OCI-M2 (cell line): Measurements from ENCODE around the gene RNF31.

Experiments
- DNase-seq: peaks from one replicate; lab custom pipeline; 2025; ENCODE audit not compliant: unreplicated experiment; lab: John Stamatoyannopoulos, UW

The RNF31 gene

DNA sequence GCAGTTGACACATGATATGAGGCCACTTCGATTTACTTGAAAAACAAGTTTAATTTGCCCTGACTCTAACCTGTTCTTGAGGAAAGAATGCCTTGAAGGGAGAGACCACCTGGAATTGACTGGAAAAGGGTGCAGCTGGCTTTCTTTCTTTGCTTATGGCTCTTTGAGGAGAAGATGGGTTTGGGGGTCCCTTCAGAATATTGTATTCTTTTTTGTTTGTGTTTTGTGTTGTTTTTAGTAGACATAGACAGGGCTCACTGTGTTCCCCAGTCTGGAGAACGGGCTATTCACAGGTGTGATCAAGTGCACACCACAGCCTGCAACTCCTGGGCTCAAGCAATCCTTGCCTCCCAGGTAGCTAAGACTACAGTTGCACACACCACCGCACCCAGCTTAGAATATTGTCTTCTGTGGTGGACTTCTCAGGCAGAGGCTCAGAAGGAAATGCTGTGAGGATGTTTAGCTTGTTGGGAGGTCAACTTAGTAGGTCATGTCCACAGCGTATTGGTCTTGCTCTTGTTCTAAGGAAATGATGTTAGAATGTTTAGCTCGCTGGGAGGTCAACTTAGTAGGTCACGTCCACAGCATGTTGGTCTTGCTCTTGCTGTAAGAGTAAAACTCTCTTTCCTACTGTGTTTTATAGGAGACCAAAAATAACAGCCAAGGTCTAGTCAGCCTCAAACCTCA is 31.0 kb upstream of the RNF31 start:
- DNase-seq: no peak

DNA sequence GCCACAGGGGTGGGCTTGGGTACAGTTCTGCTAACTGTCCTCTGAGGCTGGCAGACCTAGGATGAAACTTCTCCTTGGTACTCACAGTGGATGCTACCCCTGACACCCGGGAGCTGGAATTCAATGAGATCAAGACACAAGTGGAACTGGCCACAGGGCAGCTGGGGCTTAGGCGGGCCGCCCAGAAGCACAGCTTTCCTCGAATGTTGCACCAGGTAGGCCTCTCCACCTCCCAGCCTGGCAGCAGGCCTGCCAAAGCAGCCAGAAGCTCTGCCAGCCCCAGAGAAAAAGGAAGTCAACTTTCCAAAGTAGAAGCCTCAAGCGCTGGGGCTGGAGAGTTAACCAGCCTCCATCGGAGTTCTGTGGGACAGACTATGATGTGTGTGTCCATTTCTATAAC is 30.1 kb upstream of the RNF31 start:
- no peak for DNase-seq

DNA sequence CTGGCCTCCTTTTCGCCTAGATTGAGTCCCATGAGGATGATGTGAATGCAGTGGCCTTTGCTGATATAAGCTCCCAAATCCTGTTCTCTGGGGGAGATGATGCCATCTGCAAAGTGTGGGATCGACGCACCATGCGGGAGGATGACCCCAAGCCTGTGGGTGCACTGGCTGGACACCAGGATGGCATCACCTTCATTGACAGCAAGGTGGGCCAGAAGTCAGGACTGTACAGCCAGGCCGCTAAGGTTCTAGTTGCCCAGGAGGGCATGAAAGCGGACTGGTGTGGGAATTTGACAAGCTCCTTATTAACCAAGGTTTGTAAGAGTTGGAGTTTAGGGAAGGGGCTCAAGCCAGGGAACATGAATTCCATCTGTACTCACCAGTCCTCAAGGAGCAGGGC is 27.6 kb upstream of the RNF31 start:
- no peak for DNase-seq

DNA sequence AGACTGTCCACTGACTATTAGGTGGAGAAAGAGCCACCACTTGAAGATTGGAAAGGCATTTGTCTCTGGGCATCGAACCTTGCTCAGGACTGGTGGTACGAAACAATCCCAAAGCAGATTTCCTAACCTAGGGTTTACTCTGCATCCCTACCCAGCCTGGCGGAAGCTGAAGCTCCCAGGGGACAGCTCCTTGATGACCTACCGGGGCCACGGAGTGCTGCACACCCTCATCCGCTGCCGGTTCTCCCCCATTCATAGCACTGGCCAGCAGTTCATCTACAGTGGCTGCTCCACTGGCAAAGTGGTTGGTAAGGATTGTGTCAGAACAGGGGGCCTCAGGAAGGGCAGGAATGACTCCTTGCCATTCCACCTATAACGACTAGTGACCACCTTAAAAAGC is 26.1 kb upstream of the RNF31 start:
- no peak for DNase-seq

DNA sequence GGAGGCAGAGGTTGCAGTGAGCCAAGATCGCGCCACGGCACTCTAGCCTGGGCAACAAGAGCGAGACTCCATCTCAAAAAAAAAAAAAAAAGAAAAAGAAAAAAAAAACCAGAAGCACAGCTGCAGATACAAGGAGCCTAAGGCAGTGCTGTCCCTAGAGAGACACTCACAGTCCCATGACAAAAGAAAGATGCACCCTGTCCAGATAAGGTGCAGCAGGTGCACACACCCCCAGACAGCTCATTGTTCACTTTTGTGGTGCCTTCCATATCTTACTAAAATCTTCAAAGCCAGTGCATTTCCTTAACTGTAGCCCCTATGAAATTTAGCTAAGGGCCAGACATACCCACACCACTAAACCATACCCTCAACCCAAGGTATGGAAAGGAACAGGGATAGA is 24.9 kb upstream of the RNF31 start:
- no peak for DNase-seq

DNA sequence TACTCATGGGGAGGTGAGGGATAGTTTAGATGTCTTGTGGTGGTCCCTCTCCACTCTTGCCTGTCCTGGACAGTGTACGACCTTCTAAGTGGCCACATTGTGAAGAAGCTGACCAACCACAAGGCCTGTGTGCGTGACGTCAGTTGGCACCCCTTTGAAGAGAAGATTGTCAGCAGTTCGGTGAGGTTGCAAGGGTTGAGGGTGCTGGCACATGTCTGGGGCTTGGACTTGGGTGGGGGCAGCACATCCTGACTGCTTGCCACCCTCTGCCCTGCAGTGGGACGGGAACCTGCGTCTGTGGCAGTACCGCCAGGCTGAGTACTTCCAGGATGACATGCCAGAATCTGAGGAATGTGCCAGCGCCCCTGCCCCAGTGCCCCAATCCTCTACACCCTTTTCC is 24.4 kb upstream of the RNF31 start:
- no peak for DNase-seq

DNA sequence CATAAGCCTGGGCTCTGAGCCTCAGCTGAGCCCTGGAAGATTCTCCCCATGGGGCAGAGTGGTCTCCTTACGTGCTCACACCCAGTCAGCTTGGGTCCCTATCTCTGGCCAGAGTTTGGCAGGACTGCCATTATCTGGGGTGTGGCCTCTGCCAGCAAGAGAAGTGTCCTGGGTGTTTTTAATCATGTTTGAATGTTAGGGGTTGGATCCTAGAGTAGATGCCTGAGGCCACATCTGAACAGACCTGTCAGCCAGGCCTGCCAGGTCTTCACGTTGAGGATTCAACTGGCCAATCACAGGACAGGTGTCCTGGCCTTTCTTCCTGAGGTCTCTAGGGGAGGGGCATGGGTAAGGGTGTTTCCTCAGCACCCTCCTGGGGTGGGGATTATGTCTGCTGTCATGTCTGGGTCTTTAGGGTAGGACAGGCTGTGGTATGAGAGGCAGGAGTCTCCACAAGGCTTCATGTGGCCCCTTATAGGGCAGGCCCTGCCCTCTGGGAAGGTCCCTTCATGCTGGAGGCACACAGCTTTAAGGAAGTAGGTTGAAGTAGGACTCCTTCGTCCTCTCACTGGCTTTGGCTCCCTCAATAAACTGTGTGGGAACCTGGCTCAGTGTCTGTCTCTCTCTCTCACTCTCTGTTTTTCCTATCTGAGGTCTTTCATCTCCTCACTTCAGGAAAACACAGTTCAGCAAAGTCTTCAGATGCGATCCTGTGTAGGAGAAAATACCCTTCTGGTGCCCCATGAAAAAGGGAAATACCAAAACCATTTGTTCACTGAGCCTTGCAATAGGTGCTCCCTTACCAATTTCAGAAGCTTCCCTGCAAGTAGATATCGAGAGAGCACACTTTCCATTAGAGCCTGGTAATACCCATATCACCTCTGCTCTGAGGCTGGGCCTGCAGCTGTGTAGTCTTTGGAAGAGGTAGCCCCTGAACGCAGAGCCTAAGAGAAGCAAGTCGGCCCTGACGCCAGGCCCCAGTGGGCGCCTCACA is 23.6 kb upstream of the RNF31 start:
- DNase-seq: no peak

DNA sequence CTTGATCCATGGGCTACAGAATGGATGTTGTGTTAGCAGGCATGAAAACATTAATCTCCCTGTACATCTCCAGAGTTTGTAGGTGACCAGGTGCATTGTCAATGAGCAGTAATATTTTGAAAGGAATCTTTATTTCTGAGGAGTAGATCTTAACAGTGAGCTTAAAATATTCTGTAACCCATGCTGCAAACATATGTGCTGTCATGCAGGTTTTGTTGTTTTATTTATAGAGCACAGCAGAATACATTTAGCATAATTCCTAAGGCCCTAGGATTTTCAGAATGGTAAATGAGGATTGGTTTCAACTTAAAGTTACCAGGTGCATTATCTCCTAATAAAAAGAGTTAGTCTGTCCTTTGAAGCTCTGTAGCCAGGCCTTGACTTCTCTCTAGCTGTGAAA is 20.4 kb upstream of the RNF31 start:
- no peak for DNase-seq

DNA sequence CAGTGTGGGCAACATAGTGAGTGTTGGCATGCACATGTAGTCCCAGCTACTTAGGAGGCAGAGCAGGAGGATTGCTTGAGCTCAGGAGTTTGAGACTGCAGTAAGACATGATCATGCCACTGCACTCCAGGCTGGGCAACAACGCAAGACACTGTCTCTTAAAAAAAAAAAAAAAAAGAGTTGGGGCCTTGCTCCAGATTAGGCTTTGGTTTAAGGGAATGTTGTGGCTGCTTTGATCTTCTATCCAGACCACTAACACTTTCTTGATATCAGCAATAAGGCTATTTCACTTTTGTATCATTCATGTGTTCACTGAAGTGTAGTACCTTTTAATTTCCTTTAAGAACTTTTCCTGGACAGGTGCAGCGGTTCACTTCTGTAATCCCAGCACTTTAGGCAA is 19.6 kb upstream of the RNF31 start:
- DNase-seq: no peak

DNA sequence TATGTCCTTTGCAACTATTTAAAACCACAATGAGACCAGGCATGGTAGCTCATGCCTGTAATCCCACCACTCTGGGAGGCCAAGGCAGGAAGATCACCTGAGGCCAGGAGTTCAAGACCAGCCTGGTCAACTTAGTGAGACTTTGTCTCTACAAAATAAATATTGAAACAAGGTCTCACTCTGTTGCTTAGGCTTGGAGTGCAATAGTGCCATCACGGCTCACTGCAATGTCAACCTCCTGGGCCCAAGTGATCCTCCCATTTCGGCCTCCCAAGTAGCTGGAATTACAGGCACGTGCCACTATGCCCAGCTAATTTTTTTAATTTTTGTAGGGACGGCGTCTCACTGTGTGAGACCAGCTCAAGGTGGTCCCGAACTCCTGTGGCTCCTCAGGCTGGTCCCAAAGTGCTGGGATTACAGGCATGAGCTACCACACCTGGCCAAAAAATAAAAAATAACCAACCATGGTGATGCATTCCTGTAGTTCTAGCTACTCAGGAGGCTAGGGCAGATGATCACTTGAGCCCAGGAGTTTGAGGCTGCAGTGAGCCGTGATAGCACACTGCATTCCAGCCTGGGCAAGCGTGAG is 17.8 kb upstream of the RNF31 start:
- no peak for DNase-seq

DNA sequence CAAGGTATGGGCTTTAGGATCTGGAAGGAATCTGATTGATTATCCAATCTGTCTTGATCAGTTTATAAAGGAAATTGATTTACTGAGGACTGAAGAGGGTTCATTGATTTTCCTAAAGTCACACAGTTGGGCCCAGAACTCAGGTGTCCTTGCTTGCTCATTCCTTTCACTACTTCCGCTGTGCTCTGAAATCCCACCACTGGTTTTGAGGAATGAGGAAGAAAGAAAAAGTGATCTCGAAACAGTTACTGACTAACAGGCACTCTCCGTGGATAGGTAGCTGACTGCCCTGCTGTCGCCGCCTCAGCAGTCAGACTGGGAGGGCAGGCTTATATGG is 16.9 kb upstream of the RNF31 start, which contains the start of gene FITM1:
Gene FITM1 (plus strand): TSS at position 280 of the 337 bp plus-strand sequence. CDS start 905 bp downstream, outside the sequence.
- DNase-seq: no peak

DNA sequence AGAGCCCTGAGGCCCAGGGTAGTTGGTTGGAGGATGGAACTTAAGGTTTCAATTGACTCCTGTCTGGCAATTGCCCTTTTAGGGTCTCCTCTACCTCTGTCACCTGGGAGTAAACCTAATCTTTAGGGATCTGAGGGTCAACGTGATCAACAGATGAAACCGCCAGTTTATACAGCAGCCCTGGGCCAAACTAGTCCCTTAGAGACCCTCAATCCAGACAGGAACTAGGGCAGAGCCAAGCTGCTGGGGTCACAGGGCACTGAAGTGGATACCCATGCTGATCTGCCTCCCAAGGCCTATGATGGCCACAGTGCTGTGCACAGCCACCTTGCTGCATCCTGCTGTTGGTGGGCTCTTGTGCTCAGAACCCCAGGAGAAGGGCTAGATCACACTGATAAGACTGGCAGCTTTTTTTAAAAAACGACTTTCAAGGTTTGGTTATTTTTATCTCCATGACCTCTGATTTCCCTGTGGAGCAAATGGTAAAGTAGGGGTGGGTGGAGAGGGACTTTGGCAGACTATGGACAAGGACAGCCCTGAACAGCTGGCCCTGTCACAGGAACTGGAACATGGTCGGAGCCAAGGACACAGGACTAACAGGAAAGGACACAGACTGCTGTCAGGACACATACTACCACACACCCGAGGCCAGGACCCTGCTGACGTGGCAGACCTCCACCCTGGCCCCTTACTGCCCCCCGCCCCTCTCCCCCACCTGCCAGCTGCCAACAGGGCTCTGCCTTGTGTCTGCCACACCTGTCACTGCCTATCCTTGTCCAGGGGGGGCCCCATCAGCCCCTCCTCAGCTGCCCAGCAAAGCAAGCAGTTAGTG is 16.4 kb upstream of the RNF31 start:
- DNase-seq: no peak

DNA sequence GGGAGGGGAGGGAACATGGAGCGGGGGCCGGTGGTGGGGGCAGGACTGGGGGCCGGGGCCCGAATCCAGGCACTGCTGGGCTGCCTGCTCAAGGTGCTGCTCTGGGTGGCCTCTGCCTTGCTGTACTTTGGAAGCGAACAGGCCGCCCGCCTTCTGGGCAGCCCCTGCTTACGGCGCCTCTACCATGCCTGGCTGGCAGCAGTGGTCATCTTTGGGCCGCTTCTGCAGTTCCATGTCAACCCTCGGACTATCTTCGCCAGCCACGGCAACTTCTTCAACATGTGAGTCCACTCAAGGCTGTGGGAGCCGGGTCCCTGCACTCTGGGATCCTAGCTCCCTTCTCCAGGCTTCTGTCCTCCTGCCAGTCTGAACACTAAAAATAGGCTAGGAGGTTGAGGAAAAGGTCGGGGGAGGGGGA is 15.7 kb upstream of the RNF31 start:
- DNase-seq: no peak

DNA sequence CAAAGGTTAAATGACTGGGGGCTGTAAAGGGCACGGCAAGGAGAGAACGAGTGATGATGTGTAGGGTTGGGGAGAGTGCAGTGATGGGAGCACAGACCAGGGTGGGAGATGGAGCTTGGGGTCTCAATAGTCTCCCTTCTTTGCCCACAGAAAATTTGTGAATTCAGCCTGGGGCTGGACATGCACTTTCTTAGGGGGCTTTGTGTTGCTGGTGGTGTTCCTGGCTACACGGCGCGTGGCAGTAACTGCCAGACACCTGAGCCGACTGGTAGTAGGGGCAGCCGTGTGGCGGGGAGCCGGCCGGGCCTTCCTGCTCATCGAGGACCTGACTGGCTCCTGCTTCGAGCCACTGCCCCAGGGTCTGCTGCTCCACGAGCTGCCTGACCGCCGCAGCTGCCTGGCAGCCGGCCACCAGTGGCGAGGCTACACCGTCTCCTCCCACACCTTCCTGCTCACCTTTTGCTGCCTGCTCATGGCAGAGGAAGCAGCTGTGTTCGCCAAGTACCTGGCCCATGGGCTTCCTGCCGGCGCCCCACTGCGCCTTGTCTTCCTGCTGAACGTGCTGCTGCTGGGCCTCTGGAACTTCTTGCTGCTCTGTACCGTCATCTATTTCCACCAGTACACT is 15.1 kb upstream of the RNF31 start:
- DNase-seq: no peak

DNA sequence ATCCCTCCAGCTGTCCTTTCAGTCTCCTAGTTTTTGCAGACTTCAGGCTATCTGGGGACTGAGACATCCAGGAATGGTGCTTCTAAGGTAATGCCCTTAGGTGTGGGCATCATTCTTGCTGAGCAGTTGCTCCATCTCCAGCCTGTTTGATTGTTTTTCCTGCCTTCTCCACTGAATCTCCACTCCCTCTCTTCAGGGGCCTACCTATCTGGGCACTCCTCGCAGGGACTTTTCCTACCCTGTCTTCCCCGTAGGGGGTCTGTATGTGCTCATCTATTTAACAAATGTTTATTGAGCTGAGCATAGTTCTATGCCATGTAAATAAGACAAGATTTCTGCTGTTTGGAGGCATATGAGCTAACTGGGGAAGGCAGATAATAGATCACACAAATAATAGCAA is 14.3 kb upstream of the RNF31 start:
- no peak for DNase-seq

DNA sequence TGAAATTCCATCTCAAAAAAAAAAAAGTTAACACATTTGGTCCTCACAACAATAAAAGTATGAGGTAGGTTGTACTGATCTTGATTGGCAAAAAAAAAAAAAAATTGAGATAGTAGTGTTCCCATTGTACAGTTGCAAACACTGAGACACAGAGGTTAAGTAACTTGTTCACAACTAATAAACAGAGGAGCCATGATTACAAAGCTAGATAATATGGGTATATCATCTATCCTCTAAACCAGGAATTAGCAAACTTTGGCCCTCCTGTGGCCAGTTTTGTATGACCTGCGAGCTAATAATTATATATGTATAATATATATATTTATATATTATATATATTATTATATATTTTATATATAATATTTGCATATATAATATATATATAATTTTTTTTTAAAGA is 13.6 kb upstream of the RNF31 start:
- DNase-seq: no peak

DNA sequence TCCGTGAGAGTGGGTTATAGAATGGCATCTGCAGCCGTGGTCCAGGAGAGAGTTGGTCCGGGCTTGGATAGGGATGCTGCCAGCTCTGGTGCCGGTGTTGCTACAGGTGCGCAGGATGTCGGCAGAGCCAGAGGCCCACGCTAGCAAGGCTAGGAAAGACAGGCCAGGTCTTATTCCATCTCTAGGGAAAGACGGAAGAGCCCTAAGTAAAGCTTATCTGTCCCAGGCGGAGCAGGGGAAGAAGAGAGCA is 11.8 kb upstream of the RNF31 start:
- no peak for DNase-seq

DNA sequence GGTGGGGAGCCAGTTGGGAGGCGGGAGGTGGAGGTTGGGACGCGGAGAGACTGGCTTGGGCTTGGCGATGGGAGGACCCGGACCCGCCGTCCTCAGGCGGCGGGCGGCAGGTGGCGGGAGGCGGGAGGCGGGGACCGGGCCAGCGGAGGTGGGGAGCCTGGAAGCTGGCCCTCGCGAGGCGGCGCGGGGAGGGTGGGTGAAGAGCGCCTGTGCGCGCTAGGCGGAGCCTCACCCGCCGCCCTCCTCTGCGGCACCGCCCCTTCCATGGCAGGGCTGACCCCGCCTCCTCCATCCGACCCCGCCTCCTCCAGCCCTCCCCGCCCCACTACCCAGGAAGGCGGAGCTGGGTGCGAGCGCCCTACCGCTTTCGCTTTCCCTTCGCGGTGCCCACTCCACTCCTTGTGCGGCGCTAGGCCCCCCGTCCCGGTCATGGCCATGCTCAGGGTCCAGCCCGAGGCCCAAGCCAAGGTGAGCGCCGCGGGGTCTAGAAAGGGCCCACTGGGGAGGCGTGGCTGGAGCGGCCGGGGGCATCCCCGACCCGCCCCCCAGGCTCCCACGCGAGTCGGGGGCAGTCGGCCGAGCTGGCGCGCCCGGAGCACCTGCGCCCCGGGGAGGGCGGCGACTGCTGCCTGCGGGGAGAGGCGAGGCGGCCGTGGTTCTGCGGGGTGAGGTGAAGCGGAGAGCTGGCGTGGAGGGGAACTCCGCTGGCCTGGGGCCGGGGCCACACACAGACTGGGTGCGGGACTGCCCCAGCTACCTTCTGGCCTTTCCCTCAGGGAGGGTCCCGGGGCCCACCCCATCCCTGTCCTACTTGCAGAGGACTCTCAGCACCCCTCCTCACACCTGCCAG is 11.2 kb upstream of the RNF31 start, which contains the start of gene PSME1:
Gene PSME1 (plus strand): TSS at position 361 of the 850 bp plus-strand sequence. CDS start 69 bp downstream, at position 430.
- DNase-seq: peak; percentile 57

DNA sequence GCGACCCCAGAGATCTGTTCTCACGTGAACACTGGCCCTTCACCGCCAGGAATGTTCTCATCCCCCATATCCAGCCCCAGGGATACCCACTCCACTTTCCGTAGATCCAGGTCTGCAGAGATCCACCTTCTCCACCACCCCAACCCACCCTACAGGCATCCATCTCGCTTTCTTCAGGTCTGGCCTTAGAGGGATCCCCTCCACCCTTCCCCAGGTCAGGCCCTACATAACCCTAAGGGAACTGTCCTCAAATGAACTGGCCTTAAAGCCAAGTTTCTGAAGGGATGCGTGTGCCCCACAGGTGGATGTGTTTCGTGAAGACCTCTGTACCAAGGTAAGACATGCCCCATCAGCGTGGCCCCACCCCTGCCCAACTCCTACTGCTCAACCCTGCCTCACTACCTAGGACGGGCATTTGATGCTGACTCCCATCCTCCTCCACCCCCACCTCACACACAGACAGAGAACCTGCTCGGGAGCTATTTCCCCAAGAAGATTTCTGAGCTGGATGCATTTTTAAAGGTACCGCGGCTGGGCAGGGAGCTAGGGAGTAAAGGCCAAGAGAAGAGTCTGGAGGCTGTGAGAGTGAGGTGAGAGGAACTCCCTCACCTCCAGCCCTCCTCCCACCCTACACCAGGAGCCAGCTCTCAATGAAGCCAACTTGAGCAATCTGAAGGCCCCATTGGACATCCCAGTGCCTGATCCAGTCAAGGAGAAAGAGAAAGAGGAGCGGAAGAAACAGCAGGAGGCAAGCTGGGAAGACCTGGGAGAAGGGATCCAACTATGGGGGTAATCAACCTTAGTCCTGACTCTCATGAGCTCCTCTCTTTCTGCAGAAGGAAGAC is 10.4 kb upstream of the RNF31 start:
- no peak for DNase-seq
